NCI-H524 treated with DMSO at 0.1 percent for 48 hours (cell line): ENCODE measurements around the gene TBC1D24.
"Not testable (repeated sequence)": the region's sequence is repeated elsewhere in the genome, so short reads cannot be mapped to it uniquely, and the experiment has no call there.

ENCODE experiments used
- DNase-seq: peaks from one replicate; lab custom pipeline; 2025; lab: John Stamatoyannopoulos, UW

TBC1D24 gene

DNA sequence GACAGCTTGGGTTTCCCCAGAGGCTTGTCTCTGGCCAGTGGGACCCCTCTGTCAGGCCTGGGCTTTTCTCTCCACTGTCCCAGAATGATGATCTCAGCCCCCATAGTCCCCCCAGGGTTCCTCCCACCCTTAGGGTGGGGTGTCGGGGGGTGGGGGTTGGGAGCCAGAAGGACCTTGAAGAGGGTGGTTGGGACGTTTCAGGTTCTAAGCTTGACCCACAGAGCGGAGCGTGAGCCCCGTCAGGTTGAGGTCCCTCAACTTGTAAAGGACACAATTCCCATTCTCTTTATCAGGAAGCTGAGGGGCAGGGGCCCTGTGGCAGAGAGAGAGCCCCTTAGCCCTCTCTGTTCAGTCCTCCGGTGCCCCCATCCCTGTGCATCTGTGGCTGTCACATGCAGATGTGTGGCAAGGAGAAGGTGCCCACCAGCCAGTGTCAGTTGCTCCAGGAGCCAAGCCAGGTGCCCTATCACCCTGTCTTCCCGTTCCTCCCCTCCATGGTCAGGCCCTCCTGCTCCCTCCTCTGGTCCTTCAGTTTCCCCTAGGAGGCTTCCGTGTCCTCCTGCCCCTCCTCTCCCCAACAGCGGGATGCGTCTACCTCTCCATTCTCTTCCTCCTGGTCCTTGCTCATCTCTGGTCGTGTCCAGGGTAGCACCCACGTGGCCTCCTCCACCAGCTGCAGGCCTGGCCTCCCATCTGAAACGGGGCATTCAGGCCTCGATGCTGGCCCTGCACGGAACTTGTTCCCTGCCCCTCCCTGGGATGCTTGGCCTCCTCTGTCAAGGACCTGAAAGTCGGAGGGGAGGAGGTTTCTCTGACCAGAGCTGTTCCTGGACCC, 5.3 kb upstream of the TBC1D24 start:
- no peak for DNase-seq

DNA sequence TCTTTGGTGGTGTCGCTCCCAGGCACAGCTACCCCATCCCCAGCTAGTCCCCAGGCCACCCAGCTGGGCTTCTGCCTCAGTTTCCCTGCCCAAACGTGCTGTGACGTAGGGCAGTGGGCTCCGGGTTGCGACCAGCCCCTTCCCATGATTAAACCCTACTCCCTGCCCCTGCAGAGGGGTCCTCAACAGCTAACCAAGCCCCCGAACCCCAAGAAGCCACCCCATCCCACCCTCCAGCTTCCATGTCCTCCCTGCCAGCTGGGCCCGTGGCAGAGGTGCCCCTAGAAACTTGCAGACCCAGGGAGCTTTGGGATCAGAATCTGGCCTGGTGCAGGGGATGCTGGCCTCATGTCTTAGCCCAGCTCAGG, 4.7 kb upstream of the TBC1D24 start:
- no peak for DNase-seq

DNA sequence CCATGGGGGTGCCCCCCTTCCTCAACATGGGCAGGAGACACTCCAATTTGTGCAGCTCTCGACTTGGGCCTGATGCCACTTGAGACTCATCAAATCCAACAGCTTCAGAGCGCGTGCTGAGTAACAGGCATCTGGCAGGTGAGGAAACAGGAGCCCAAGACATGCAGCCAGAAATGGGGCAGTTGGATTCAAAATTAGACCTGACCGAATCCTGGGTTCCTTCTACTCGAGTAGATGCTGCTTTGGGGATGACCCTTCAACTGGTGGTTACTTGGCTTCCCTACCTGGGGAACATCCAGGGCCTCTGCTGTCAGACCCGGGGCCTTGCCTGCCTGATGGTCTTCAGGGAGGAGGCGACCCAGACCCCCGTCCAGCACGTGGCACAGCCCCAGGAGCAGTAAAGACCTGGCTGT, 4.3 kb upstream of the TBC1D24 start:
- DNase-seq: peak; percentile 93

DNA sequence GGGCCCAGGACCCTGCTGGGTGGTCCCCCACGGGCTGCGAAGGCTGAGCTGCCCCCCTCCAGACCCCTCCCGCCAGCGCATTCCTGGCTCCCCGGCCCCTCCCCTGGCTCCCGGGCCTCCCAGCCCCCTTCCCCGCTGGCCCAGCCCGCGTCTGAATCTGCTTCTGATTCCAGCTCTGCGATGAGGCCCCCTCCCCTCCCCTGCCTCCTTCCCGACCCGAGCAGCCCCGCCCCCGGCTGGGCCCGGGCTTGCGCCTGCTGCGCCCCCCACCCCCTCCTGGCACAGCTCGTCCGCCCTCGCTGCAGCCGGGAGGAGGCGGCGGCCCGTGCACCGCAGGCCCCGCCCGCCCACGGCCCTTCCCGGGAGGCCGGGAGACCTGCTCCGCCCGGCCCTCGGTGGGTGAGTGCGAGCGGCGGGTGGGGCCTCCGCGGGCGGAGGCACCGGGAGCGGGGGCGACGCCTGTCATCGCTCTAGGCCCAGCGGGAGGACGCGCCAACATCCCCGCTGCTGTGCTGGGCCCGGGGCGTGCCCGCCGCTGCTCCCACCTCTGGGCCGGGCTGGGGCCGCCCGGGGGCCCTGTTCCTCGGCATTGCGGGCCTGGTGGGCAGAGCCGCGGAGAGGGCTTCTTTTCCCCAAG, 3.8 kb upstream of the TBC1D24 start, which contains the start of gene NTN3:
Gene NTN3 (plus strand): TSS at position 282 of the 637 bp plus-strand sequence. CDS start 405 bp downstream, outside the sequence.
- DNase-seq: peak; percentile 83

DNA sequence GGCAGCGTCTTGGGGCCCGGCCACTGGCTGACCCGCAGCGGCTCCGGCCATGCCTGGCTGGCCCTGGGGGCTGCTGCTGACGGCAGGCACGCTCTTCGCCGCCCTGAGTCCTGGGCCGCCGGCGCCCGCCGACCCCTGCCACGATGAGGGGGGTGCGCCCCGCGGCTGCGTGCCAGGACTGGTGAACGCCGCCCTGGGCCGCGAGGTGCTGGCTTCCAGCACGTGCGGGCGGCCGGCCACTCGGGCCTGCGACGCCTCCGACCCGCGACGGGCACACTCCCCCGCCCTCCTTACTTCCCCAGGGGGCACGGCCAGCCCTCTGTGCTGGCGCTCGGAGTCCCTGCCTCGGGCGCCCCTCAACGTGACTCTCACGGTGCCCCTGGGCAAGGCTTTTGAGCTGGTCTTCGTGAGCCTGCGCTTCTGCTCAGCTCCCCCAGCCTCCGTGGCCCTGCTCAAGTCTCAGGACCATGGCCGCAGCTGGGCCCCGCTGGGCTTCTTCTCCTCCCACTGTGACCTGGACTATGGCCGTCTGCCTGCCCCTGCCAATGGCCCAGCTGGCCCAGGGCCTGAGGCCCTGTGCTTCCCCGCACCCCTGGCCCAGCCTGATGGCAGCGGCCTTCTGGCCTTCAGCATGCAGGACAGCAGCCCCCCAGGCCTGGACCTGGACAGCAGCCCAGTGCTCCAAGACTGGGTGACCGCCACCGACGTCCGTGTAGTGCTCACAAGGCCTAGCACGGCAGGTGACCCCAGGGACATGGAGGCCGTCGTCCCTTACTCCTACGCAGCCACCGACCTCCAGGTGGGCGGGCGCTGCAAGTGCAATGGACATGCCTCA, 3.1 kb upstream of the TBC1D24 start:
- no peak for DNase-seq

DNA sequence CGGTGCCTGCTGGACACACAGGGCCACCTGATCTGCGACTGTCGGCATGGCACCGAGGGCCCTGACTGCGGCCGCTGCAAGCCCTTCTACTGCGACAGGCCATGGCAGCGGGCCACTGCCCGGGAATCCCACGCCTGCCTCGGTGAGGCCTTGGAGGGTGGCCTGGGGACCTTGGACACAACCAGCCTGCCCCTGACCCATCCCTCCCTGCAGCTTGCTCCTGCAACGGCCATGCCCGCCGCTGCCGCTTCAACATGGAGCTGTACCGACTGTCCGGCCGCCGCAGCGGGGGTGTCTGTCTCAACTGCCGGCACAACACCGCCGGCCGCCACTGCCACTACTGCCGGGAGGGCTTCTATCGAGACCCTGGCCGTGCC, 2.5 kb upstream of the TBC1D24 start:
- no peak for DNase-seq

DNA sequence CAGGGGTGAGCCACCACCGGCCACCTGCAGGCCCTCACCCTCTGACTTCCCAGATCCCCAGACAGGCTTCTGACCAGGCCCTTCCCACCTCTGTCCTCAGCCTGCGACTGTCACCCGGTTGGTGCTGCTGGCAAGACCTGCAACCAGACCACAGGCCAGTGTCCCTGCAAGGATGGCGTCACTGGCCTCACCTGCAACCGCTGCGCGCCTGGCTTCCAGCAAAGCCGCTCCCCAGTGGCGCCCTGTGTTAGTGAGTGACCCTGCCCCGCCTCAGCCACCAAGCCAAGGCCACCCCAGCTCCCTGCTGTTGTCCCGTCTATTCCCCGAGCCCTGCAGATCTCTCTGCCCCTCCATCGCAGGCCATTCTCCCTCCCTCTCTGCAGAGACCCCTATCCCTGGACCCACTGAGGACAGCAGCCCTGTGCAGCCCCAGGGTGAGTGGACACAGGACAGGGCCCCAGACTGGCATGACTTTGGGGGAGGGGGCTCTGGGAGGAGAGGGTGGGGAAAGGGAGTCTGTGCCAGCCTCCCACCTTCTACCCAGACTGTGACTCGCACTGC, 2.0 kb upstream of the TBC1D24 start:
- DNase-seq: no peak

DNA sequence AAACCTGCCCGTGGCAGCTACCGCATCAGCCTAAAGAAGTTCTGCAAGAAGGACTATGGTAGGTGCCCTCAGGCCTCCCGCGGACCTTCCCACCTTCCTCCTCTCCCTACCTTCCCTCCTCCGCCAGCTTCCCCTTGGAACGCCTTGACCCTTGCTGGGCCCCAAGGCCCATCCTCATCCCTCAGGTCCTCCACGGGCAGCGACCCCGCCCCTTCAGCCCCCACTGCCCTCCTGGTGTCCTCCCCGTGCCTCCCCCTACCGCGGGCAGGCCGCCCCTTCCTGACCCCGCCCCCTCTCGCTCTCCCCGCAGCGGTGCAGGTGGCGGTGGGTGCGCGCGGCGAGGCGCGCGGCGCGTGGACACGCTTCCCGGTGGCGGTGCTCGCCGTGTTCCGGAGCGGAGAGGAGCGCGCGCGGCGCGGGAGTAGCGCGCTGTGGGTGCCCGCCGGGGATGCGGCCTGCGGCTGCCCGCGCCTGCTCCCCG, 1.4 kb upstream of the TBC1D24 start:
- DNase-seq: no peak

DNA sequence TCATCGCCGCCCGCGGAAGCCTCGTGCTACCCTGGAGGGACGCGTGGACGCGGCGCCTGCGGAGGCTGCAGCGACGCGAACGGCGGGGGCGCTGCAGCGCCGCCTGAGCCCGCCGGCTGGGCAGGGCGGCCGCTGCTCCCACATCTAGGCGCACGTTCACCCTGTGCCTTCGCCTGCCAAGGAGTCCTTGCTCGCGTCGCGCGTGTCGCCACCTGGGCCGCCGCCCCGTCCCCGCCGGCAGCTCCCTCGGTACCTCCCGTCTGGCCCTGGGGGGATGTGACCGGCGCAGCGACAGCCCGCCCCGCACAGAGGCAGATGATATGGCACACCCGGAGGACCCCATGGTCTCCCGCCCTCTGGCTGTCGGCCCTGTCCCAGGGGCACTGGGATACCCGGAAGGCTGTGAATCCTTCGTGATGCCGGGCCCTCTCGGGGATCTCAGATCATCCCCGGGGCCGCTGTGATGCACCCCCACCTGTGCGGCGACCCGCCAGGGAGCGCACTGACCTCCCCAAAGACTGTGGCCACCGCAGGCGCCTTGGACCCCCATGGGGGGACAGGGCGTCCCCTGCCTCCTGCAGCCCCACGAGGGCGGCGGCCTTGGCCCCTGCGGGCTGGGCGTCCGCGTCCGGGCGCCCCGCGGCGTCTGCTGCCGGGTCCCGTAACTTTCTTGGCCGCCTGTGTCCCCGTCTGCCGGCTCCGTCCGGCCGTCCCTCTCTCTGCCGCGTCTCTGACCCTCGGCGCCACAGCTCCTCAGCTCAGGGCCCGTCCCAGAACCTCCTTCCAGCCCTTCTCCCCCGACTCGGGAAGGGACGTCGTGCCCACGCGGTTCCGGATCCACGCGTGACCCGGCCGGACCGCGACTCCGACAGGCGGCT, 689 bp upstream of the TBC1D24 start:
- DNase-seq: no peak

DNA sequence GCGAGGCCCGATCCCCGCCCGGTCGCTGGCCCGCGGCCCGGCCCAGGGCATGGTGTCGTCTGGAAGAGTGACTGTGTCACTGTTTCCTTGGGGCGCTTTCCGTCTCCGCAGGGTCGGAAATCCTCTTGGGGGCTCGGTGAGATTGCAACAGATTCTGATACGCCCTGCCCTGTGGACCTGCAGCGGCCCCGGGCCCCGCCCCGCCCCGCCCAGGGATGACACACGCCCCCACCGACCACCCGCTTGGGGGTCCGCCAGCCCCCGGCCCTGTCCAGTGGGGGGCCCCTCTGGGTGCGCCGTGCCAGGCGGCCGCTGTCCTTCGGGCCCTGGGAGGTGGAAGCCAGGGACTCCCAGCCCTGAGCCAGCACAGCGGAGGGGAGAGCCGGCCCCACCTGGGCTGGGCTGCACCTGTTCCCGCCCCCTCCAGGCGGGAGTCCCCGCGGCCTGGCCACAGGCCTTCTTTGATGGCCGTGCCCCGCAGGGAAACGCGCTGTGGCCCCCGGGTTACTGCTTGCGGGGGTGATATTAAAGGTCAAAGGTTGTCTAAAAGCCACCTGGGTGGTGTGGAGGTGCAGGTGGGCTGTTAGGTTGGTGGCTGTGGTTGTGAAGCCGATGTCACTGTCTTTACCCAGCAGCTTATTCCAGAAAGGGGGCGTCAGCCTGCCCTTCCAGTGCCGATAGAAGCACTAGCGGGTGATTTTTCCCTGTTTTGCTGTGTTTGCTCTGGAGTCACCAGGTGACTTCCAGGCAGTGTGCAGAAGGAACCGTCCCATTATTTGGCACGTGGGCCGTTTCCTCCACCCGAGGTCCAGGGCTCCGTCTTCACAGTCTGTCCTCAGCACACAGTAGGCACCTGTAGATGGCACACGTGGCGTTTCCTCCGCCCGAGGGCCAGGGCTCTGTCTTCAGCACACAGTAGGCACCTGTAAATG, 752 bp downstream of the TBC1D24 start:
- no peak for DNase-seq

DNA sequence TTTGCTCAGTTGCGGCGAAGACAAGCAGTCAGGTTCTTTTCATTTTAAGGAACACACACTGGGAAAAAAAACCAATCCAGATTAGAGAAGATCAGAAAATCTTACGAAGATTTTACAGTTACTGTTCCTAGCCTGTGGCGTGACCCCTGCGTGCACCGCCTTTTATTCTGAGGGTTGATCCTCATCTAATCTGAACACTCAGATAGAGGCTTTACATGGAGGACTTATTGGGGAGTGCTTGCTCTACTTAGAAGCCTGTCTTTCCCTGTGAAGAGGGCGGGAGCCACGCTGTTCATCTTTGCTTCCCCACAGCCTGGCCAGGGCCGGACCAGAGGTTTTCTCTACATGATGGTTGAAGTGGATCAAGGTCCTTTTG, 1.4 kb downstream of the TBC1D24 start:
- no peak for DNase-seq

DNA sequence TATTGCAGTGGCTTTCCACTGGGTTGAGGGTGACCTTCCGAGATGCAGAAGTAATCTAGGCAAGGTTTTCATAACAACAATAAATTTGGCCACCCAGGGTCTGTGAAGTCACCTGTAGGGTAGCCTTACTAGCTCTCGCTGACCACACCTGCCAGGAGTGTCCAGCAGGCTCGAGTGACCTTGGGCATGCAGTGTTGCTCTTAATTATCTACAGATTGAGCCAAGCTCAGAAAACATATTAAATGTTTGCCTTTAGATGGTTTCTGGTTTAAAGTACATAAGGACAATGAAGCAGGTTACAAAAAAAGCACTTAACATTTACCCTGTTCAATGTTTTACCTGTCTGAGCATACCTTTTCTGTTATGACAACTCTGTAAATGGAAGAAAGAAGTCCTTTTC, 1.8 kb downstream of the TBC1D24 start:
- DNase-seq: no peak

DNA sequence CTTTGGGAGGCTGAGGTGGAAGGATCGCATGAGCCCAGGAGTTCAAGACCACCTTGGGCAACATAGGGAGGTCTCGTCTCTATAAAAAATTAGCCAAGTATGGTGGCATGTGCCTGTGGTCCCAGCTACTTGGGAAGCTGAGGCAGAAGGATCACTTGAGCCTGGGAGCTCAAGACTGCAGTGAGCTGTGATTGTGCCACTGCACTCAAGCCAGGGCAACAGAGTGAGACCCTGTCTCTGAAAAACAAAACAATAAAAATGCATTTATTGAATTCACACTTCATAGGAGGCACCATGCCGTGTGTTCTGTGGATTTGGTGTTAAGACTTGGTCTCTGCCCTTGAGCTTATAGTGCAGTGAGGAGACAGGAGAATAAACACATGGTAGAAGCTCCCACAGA, 2.4 kb downstream of the TBC1D24 start:
- DNase-seq: no peak

DNA sequence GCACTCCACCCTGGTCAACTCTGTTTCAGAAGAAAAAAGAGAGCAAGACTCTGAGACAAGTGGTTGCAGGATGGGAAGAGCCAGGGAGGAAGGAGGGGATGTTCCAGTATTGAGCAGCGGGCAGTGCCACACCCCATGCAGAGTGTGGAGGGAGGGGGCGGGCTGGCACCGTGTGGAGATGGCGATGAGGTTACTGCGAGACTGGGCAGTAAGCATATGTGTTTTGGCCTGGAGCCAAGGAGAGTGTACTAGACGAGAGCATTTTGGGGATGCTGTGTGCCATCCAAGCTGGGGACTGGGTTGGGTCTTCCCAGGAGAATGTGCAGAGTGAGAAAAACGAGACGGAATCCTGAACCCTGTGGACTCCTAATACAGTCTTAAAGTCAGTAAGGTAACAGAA, 3.4 kb downstream of the TBC1D24 start:
- DNase-seq: no peak

DNA sequence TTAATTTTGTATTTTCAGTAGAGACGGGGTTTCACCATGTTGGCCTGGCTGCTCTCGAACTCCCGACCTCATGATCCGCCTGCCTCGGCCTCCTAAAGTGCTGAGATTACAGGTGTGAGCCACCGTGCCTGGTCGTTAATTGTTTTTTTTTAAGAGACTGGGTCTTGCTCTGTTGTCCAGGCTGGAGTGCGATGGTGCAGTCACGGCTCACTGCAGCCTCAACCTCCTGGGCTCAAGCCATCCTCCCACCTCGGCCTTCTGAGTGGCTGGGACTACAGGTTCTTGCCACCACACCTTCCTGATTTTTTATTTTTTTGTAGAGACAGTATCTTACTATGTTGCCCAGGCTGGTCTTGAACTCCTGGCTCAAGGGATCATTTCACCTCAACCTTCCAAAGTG, 5.1 kb downstream of the TBC1D24 start:
- not testable (repeated sequence) for DNase-seq

DNA sequence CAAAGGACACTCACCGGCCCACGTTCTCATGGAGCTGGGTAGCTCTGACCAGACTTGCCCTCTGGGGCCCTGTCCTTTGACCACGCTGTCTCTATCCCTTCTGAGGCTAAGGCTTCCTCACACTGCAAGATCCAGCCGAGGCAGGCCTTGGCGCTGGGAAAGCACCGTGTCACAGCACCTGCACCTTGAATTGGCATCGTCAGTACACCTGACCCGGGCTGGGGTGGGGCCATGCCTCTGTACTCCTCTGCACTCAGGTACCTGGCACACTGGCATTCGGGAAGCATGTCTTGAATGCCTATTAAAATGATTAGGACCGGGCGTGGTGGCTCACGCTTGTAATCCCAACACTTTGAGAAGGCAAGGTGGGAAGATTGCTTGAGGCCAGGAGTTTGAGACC, 6.0 kb downstream of the TBC1D24 start:
- no peak for DNase-seq

DNA sequence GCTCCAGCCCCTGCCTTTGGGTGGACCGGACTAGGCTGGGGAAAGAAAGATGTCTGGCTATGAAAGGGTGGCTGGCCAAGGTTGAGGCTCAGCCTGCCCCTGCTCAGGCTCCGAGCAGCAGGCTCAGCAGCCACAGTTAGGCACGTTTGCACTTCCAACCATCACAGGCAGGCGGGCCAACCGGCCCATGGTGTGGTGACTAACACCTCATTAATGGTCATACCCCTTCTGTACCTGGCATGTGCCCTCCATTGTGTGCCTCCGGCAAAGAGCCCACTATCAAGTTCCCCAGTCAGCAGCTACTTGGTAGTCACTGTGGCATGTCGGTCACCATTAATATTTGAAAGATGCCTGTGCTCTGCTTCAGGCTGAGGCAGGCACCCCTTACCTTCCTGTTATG, 6.7 kb downstream of the TBC1D24 start:
- DNase-seq: no peak

DNA sequence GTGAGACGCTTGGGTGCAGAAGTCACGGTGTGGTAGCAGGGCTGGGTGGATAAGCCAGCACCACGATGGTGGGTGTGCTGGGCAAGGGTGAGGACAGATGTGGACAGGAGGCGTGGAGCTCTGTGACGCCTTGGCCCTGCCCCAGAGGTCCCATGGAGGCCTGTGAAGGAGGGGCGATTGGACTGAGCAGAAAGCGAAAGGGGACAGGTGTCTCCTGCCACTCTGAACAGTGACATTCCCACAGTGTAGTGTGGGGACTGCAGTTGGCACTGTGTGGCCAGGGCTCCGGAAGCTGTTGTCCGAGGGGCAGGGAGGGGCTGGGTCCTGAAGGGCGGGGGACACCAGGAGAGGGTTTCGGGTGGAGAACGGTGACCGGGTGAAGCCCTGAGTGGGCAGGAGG, 7.3 kb downstream of the TBC1D24 start:
- DNase-seq: no peak

DNA sequence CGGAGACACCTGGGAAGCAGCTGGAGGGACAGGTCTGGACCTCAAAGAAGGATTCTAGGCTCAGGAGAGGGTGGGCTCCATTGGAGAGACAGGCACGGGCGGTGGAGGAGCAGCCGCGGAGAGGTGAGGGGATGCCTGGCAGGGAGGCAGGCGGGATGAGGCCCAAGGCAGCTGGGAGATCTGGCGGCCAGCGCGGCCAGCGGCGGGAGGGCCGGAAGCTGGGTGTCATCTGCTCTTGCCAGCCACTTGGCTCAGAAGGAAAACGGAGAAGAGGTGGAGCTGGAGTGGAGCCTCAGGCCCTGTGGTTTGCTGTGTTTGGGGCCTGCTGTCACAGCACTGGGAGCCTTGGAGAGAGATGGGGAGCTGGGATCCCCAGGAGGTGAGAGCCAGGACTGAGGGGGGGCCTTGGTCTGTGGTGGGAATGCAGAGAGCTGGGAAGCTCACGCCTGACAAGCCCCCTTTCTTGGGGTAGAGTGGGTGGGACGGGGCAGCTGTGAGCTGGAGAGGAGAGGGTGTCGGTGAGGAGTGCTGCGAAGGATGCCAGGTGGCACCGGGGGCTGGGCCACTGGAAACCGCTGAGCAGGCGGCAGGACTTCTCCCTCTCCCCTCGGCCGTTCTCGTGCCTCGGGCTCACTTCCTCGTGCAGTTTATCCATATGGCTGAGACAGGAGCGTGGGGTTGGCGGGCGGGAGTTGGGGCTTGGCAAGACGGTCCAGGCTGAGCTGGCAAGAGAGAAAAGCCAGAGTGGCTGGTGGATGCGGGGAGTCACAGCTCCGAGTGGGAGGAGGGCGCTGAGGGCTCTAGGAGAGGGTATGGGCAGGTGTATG, 8.0 kb downstream of the TBC1D24 start:
- DNase-seq: peak; percentile 64
